ENCODE data around the gene ZBTB34. TPM values are rescaled to one million over a fixed set of nuclear protein-coding genes. Genes with fewer than 3 reads are reported as not detected.

Gene ZBTB34
- total RNA-seq, 2 donors from 2014 or later = 7.3 to 9.6 TPM

DNA sequence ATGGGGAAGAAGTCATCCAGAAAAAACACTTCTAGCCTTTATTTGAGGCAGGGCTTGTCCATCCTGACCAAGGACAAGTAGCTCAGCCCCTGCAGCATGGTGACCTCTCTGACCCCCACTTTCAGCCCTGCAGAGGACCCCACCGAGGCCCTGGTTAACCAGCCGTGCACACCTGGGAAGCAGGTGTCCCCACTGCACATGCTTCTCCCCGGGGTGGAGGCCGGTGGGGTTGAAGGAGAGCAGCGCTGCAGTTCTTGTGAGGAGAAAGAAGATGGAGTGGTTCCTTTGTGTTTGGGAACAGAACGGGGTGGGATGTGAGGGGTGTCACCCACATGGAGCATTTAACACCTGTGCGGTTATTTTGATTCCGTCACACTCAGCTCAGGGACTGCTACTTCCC lies 21.1 kb upstream of the ZBTB34 start:
- no peak for DNase-seq (ENCODE audit: low spot score)

DNA sequence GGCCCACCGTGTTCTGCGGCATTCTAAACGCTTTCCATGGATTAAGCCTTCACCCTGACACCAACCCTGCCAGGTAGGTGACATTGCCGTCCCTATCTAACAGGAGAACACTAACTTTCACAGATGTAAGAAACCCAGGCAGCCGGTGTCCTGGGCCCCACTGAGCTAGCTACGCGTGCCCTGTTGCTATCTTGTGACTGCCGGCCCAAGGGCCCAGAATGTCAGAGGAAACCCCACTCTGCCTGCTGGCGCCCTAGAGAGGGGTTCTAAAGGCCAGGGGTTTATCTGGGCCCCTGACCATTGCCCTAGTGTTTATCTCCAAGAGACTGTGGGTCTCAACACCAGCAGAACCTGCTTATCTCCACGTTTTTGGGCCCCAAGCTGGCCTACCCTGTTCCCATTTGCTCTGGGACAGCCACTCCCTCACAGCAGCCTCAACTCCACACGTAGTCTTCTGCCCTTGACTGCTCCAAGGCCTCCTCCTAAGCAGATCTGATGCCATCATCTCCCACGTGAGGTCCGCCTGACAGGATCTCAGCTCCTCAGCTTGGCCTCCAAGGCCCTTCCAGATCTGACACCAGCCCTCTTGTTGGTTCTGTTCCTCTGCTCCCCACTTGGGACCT lies 18.1 kb upstream of the ZBTB34 start:
- intact Hi-C loops (cut with DNase I) = no loop called here
- no peak for DNase-seq (ENCODE audit: low spot score)

More for the DNA sequence above, 21.1 kb upstream of the ZBTB34 start:
- intact Hi-C loops (cut with DNase I) = no loop called here

DNA sequence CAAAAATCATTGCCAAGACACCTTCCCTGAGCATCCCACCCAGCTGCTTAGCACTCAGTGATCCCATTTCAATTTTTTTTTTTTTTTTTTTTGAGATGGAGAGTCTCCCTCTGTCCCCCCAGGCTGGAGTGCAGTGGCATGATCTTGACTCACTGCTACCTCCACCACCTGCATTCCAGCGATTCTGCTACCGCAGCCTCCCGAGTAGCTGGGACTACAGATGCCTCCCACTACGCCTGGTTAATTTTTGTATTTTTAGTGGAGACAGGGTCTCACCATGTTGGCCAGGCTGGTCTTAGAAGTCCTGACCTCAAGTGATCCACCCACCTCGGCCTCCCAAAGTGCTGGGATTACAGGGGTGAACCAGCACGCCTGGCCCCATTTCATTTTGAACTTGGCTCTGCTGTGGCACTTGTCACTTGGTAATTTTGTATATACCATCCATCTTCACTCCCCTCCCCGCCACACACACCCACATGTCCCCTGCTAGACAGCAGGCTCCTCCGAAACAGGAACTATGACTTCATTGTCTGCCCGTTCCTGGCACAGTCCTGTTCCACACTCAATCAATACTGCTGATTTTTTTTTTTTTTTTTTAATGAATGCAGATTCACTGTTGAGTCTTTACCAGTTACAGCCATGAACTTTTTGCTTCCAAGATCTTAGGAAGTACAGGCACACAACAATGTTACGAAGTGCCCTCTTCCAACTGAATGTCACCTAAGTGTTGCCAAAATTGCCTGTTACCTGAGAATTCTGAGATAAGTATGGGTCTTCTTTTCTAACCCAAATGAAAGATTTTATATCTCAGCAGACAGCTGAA lies 17.3 kb upstream of the ZBTB34 start:
- no peak for DNase-seq (ENCODE audit: low spot score)
- intact Hi-C loops (cut with DNase I) = no loop called here

DNA sequence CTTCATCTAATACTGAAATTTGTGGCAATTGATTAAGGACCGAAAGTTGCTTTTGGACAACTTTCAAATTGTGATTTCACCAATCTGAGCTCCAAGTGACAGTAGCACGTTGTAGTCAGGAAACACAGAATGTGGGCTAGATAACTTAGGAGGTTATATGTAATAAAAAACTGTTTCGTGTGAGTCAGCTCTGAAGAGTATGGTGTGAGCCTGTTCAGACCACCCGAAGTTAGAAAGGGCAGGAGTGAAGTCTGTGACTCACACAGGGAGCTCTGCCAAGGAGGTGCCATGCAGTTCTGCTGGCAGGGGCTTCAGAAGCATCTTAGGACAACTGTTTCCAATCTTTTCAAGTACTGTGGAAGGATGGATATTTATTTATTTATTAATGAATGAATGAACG lies 16.4 kb upstream of the ZBTB34 start:
- intact Hi-C loops (cut with DNase I) = no loop called here

DNA sequence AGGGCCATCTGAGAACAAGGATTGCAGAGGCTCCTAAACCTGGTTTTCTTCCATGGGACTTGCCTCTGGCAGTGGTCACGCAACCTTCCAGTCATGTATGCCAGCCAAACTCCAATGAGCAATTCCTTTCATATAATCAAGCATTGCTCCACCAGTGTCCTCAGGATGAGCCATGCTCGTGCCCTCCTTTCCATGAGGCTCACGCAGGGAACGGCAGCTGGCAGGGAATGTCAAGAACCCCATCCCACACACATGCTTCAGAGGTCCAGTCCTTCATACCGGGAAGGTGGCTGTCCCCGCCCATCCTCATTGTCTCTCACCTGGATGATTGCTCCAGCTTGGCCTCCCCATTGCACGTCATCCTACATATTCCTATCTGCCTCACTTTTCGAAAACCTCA lies 13.4 kb upstream of the ZBTB34 start:
- intact Hi-C loops (cut with DNase I) = no loop called here
- no peak for DNase-seq (ENCODE audit: low spot score)

More for the DNA sequence above, 16.4 kb upstream of the ZBTB34 start:
- DNase-seq (ENCODE audit: low spot score) = no peak

DNA sequence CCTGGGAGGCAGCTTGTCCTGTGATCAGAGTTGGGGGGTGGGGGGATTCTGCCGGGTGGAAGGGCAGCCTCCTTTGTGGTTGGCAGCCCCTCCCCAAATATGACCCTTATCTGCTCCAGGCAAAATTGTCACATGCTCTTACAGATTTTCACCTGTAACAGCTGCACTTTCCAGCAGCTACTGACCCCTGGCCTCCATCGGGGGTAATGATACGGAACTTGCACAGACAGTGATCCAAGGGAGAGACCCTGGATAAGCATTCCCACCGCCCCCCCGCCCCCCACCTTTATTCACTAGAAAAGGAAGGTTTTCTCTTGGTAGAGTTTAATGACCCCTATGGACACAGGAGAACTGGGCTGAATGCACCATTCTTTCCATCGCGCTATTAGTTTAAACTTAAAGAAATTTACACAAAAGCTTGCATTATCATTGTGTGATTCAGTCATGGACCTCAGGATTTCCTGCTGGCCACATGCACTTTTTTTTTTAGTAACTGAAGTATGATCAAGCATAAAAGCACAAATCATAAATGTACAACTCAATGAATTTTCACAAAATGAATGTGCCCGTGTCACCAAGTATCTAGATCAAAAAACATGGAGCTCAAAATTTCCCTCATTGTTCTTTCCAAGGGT lies 10.7 kb upstream of the ZBTB34 start:
- DNase-seq (ENCODE audit: low spot score) = no peak
- intact Hi-C loops (cut with DNase I) = no loop called here

DNA sequence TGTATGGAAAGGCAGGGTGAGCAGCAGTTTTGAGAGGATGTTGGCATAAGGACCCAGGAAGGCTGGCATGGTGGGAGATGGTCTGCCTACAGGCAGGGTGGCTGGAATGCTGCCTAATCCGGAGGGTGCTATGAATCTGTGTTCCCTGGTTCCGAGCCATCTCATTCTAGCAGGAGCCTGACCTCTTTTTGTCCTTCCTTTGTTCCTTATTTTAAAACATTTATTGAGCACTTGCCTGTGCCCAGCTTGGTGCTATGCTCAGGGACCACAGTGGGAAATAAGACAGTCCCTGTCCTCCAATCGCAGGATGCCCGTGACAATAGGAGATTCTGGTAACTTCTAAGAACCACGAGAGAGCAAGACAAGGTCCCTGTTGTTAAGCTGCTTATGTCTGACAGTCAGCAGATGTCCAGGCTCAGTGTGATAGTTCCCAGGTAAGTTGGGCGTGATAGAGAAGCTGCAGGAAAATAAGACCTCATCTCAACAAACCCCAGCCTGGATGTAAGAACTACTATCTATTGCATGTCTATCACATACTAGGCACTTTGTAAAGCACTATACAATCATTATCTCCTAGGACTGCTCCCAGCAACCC lies 9.1 kb upstream of the ZBTB34 start:
- no peak for DNase-seq (ENCODE audit: low spot score)
- intact Hi-C loops (cut with DNase I) = no loop called here

DNA sequence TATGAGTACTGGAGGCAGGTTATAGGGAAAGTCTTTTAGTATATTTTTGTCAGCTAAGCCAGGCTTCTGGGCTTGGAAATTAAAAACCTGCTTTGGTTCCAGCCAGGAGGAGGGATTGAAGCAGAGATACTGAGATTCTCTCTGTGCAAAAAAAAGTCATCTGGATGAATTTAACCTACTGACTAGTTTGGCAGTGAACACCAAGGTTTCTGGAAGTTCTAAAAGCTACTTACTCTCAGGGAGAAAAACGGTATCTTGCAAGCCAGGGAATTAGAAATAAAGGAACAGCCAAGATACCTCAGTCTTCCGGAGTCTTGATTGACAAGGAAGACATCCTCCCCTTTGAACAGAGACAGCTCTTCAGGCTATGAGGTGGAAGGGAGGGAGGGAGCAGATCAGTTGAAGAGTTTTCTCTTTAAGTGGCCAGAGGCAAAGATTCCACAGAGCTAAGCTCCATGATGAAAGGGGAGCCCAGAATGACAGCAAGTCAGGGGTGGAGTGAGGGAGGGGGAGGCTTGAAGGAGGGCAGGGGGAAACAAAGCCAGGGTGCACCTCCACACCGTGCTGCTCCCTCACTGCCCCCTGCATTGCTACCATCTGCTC lies 8.3 kb upstream of the ZBTB34 start:
- no peak for DNase-seq (ENCODE audit: low spot score)
- intact Hi-C loops (cut with DNase I) = no loop called here

DNA sequence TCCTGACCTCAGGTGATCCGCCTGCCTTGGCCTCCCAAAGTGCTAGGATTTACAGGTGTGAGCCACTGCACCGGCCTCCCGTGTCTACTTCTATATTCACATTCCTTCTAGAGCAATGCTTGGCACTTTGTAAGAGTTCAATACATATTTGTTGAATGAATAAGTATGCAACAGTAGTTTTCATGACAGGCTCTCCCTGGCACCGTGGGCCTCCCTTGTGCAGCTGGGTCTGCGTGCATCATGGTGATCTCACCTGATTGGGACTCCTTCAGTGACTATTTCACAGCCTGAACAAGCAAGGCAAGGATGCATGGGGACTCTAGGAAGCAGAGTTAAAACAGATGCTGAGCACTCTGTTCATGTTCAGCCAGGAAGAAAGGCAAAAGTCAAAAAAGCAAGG lies 6.8 kb upstream of the ZBTB34 start:
- DNase-seq (ENCODE audit: low spot score) = no peak
- intact Hi-C loops (cut with DNase I) = no loop called here

DNA sequence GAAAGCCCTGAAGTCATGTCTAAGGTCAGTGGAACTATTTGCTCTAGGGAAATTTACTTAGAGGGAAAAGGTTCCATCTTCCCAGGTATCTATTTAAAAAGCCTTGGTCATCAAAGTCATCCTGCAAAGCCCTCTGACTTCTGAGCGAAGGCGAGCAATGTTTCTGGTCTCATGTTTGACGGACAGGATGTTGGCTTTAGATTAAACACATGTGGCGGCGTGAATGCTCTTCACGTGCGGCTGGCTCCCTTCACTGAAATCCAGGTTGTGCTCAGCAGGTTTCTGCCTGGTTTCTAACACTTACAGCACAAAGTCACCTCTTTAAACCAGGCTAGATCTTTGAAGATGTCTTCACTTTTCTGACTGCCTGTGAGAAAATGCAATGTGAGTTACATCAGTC lies 5.7 kb upstream of the ZBTB34 start:
- no peak for DNase-seq (ENCODE audit: low spot score)
- intact Hi-C loops (cut with DNase I) = no loop called here

DNA sequence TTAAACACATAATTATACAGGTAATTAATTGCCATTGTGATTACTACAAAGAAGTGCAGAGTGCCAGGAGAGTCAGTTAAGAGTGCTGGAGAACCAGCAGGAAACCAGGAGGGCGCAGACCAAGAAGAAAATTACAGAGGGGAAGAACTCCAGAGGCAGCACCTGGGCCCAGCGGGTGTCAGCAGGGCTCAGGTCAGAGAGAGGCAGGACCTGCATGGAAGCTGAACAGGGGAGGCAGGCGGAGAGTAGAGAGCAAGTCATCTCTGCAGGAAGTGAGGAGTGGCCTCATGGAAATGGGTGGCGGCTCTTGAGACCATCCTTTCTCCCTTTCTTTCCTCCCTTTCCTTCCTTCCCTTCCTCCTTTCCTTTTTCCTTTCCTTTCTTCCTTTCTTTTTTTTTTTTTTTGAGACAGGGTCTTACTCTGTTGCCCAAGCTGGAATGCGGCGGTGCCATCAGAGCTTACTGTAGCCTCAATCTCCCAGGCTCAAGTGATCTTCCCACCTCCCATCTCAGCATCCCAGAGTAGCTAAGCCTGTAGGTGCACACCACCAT lies 4.0 kb upstream of the ZBTB34 start:
- intact Hi-C loops (cut with DNase I) = no loop called here
- DNase-seq (ENCODE audit: low spot score) = no peak

DNA sequence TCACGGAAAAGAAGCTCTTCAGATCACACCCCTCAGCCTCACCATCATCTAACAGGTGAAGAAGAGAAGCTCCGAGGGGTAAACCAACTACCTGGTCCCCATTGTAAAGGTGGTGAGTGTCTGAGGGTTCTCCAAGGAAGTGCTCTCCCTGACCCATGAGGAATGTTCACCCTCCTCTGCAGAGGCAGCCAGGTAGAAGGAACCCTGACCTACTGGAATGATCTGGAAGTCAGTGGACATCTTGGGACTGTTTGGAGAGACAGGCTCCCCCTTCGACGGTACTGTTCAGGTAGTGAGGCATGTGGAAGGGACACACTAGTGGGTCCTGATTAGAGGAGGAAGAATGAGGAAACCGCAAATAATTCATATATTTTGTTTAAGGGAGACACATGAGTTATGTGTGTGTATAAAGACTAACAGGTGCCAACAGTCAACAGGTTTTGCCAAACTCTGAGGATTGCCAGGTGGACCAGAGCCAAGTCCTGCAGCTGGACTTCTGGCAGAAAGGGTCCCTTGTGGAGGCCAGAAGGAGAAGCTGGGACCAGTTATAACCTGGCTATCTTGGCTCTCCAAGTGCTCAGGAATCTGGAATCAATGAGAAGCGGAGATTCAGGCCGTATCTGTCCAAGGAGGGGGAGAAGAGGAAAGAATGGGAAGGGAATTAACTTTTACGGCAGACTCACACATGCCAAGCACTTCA lies 3.0 kb upstream of the ZBTB34 start:
- intact Hi-C loops (cut with DNase I) = no loop called here
- no peak for DNase-seq (ENCODE audit: low spot score)

DNA sequence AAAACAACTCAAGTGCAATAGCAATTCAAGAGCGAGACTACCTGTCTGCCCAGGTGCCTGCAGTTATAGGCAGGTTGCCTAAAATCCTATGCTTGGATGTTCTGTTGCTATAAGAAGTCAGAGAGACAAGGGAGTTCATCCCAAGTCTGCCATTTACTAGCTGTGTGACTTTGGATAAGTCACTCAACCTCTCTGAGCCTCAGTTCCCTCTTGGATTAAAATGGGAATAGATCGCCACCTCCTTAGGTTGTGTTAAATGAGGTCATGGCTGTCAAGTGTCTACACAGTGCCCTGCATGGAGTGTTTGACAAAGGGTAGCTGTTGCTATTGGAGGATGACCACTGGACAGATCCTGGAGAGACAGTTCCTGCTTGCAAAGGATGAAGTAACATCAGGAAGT lies 1.3 kb upstream of the ZBTB34 start:
- intact Hi-C loops (cut with DNase I) = no loop called here
- no peak for DNase-seq (ENCODE audit: low spot score)

DNA sequence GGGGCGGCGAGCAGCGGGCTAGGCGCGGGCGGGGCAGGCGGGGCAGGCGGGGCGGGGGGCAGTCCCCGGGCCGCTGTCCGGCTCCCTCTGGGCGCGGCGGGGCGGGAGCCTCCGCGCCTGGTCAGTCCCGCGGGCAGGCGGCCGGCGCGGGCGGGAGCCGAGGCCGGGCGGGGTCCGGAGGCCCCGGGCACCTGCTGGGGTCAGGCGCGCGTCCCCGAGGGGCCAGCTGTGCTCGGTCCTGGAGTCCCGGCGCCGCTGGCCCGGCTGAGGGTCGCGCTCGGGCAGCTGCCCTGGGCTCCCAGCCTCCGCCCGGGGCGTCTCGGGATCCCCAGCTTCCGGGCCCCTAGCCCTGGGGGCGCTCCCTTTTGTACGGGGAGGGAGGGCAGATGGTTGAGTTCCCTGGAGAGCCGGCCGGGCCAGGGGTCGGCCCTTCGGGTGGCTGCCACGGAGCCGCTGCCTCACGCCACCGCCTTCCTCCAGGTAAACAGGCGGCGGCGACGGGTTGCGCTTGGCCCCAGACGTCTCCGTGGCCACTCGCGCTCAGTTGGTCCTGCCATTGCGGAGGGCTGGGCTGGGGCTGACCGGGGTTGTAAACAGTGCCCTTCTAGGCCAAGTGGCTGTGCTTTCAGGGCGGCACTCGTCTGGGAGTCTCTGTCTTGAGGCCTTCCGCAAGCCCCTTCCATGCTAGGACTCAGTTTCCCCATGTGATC lies 473 bp downstream of the ZBTB34 start:
- DNase-seq (ENCODE audit: low spot score) = no peak
- intact Hi-C loops (cut with DNase I) = no loop called here

DNA sequence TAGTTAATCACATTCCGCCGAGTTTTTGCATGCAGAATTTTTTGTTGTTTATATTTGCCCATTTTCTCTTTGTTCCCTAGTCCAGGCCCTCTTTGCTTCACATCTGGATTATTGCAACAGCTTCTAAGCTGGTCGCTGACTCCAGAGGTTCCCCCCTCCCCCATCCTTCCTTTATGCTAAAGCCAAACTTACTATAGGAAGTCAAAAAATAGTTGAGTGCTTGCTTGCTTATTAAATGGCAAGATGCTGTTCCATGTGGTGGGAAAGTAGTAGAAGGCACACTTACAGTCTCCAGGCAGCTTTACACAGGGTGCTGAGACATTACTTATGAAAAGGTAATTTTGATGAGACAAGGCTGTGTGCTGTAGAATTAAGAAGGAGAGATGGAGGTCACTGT lies 1.3 kb downstream of the ZBTB34 start:
- intact Hi-C loops (cut with DNase I) = no loop called here
- DNase-seq (ENCODE audit: low spot score) = no peak

DNA sequence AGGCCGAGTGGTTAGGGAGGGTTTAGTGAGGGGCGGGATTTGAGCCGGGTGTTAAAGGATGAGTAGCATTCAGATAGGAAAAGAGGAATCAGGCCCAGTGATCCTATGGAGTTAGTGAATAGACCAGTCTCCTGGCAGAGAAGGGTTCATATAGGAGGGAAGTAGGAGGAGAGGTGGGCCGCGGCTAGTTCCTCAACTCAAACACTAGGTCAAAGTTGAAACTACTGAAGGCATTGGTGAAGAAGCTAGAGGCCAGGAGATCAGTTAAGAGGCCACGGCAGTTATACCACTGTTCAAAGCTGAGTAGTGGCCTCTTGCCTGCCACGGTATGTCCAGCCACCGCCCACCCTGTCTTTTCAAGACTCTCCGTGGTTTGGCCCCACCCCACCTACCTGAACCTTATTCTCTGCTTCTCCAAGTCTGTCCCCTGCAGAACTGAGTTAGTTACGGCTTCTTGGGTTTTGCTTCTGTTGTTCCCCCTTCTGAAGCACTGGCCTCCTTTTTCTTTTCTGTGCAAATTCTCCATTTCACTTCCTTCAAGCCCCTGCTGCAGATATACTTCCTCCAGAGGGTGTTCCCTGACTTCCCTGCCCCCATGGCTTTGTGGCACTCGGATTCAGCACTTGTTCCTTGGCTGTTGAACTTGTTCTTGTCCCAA lies 1.8 kb downstream of the ZBTB34 start:
- no peak for DNase-seq (ENCODE audit: low spot score)
- intact Hi-C loops (cut with DNase I) = no loop called here

DNA sequence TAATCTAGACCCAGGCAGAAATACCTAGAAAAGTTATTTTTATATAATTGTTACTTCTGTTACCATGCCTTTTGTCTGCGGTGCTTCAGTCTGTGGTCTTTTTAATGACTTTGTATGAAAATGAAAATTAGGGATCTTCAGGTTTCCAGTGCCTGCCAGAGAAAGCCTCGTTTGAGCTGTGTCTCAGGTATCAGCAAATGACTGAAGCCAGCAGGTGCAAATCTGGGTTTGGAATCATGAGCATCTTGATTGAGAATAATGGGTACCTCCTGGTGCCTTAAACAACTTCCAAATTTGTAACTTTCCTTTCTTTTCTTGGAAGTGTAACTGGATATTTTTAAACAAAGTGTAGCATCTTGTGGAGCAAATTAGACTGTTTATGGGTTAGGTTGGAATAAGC lies 4.3 kb downstream of the ZBTB34 start:
- intact Hi-C loops (cut with DNase I) = no loop called here
- no peak for DNase-seq (ENCODE audit: low spot score)

DNA sequence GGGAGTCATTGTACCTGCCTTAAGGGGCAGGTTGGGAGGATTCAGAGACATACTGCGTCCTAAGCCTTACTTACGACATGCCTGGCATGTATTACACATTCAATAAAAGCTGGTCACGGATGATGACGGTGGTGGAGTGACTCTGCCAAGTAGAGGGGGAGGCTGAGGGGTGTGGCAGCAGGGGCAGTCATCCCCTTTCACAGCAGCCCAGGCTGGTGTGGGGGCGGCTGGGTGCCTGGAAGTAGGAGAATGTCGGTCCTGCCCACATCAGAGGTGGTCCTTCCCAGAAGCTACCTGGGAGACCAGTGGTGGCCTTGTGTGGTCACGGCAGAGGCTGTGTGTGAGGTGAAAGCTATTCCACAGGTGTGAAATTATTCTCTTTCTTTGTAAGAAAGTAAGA lies 8.9 kb downstream of the ZBTB34 start:
- DNase-seq (ENCODE audit: low spot score) = no peak
- intact Hi-C loops (cut with DNase I) = no loop called here
